GM08714 (cell line): ENCODE results near the gene ASB1.

Experiments
- H3K4me3 ChIP-seq: fragments of 200-500 bp; sonication (Bioruptor generic); 2 replicates; pipeline ENCODE4 v1.5.1; 2014; ENCODE audit warnings: mild to moderate bottlenecking, low read length, inconsistent platforms
- ZNF274 ChIP-seq: IDR thresholded peaks from 2 replicates; pipeline ENCODE4 v1.6.1; 2012; ENCODE audit warnings: mild to moderate bottlenecking, low read depth, low read length

The ASB1 gene

DNA sequence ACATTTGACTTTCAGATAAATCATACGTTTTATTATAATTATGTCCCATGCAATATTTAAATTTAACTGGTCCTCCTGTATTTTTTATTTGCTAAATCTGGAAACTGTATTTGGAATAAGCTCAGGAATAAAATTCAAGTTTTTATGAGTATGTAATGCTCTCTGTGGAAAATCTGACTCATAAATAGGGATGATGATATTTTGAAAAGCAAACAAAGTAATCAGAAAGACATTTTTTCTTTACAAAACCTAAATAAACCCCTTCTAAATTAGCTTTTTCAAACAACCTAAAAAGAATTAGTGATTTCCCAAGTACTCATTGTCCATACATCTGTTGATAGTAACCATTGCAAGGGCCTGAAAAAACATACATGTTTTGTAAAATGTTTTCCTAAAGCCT is 41.1 kb downstream of the ASB1 start:
- H3K4me3 ChIP-seq = no peak overlapping the region
- no peak for TF ChIP-seq ZNF274

DNA sequence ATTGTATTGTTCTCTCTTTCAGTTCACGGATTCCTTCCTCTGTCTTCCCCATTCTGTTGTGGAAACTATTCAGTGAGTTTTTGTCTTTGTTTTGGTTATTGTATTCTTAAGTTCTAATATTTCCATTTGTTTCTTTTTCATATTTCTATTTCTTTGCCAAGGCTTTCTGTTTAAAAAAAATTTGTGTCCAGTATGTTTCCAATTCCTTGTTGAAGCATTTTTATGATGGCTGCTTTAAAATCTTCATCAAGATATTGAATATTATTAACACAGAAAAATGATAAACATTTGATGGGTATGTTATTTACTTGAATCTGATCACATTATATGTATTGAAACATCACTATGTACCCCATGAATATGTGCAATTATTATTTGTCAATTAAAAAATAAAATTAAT is 42.4 kb downstream of the ASB1 start:
- TF ChIP-seq ZNF274 = no peak
- H3K4me3 ChIP-seq = no peak overlapping the region

DNA sequence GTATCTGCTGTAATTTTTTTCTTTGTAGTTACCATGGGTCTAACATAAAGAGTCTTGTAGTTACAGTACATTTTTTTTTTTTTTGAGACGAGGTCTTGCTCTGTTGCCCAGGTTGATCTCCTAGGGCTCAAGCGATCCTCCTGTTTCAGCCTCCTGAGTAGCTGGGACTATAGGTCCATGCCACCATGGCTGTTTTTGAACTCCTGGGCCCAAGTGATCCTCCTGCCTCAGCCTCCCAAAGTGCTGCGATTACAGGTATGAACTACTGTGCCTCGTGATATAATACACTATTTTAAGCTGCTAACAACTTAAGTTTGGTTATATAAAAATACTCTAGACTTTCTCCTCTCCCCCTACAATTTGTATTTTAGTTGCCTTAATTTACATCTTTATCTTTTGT is 46.3 kb downstream of the ASB1 start:
- TF ChIP-seq ZNF274 = no peak
- H3K4me3 ChIP-seq = no peak overlapping the region

DNA sequence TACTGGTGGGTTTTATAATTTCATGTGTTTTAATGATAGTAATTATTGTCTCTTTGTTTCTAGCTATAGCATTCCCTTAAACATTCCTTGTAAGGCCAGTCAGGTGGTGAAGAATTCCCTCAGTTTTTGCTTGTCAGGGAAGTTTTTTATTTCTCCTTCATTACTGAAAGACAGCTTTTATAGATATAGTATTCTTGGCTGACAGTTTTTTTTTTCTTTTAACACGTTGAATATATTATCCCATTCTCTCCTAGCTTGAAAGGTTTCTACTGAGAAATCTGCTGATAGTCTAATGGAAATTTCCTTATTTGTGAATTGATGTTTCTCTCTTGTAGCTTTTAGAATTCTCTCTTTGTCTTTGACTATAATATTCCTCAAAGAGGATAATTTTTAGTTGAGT is 46.8 kb downstream of the ASB1 start:
- no peak overlapping the region for H3K4me3 ChIP-seq
- TF ChIP-seq ZNF274 = no peak

DNA sequence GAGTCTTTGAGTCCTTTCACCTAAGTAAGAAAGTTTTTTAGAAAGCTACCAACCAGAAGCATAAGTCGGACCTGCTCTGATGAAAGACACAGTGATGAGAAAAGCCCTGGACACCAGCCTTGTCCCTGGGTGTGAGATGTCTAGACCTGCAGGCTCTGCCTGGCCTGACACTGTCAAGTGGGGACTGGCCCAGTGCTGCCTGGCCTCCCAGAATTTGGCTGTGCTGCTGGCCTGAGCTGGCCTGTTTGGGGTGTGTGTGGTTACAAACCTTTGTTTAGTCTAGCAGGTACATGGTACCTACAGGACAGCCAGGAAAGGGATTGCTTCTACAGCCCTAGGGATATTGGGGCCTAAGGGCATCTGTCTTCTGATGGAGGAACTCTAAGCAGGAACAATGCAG is 48.3 kb downstream of the ASB1 start:
- no peak for TF ChIP-seq ZNF274
- no peak overlapping the region for H3K4me3 ChIP-seq

DNA sequence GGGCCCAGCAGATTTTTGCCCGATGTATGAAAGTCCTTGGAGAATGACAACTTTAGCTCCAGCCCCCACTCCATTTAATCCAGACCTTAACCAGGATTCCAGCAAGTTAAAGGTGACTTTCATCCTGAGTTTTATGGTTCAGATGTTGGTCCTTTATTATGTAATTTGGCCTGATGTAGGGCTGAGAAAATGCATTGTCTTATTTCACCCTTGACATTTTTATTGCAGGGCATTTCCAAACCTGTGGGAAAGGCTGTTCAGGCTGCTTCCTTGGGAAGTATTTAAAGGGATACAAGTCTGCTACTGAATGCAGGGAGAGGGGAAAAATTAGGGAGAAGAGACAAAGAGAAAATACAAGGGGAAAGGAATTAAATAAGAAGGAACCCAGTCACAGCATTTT is 48.8 kb downstream of the ASB1 start:
- H3K4me3 ChIP-seq = no peak overlapping the region
- TF ChIP-seq ZNF274 = no peak

DNA sequence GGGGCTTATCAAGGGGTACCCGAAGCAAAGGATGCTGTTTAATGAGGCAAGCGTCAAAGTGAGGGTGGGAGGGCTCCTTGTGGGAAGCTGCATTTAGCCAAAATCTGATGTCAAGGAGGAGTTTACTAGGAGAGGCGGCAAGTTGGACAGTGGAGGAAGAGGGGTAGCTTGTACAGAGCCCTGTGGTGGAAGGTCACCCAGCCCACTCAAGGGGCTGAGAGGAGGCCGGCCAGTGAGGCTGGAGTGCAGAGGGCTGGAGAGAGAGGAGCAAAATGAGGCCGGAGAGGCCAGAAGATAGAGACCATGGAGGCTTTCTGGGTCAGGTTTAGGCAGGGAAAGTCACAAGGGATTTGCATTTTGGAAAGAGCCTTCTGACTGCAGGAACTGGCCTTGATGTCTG is 49.5 kb downstream of the ASB1 start:
- no peak for TF ChIP-seq ZNF274
- H3K4me3 ChIP-seq = no peak overlapping the region

DNA sequence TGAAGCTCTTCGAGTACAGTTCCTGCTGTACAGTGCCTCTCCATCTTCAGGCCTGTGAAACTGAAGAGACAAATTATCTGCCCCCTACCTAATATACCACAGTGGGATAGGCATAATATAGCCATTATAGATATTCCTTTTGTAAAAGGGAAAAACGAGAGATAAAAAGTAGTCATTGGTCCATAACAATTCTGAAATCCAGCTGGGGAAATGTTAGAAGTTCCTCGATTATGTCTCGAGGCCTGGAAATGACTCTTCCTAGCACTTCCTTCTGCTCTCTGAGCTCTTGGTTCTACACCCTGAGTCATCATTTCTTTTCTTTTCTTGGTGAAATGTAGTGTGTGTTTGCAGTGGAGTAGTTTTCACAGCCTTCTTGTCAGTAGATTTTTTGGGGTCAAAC is 51.5 kb downstream of the ASB1 start:
- H3K4me3 ChIP-seq = no peak overlapping the region
- no peak for TF ChIP-seq ZNF274

DNA sequence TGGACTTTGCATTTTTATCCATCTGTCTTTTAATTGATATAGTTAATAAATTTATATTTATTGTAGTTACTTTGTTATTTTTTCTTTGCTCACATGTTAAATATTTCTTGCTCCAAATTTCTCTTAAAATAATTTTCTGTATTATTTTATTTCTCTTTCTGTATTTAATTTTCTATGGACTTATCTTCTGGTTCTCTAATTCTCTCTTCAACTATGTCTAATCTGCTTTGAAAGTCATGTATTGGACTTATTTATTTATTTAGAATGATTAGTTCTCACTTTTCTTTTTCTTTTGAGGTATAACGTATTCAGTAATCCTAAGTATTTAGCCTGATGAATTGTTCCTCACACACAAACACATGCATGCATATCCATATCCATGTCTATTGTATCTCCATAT is 53.1 kb downstream of the ASB1 start:
- no peak overlapping the region for H3K4me3 ChIP-seq
- no peak for TF ChIP-seq ZNF274

DNA sequence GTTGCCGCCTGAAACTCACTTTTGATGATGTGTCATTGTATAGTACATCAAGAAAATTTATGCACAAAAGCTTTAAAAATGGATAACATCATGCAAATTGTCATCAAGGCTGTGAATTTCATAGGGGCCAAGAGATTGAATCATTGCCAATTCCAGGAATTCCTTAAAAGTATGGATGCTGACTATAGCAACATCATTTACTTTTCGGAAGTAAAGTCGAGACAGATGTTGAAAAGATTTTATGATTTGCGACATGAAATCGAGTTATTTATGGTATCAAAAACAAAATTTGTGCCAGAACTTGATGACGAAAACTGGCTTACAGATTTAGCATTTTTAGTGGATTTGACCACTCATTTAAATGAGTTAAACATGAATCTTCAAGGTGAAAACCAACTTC is 56.3 kb downstream of the ASB1 start:
- no peak for TF ChIP-seq ZNF274
- H3K4me3 ChIP-seq = no peak overlapping the region

DNA sequence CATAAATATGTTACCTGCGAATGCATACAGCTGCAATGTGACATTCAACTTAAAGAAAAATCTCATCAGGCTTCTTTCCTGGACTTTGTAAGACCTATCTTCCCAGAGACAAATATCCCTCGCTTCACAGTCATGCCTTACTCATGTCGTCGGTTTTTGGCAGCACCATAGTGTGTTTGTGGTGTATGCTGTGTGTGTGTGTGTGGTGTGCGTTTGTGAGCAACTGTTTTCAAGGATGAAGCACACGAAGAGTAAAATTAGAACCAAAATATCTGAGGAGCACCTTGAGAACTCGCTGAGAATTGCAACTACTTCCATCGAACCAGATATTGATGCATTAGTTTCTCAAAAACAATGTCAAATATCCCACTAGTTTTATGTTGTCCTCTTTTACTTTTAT is 56.9 kb downstream of the ASB1 start:
- no peak for TF ChIP-seq ZNF274
- H3K4me3 ChIP-seq = no peak overlapping the region

DNA sequence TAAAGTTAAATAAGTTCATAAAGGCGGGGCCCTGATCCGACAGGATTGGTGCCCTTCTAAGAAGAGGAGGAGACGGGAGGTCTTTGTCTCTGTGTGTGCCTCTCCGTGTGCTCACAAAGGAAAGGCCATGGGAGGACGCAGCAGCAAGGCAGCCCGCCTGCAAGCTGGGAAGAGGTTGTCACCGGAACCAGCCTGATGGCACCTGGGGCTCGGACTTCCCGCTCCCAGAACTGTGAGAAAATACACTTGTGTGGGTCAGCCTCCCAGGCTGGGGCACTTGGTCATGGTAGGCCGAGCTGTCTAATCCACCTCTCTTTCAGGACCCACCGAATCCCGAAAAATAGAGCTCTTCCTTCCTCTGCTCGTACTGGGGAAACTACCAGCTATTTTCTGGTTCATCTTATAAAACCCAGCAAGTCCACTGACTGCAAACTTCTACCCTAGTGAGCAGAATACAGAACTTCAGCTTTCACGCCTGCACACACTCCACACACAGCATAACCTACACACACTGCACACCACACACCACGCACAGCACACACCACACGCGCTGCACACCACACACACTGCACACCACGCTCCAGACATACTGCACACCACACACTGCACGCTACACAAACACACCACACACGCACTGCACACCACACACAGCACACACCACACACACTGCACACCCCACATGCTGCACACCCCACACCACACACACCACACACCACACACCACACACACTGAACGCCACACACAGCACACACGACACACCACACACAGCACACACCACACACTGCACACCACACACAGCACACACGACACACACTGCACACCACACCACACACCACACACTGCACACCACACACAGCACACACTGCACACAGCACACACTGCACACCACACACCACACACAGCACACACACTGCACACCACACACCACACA is 58.1 kb downstream of the ASB1 start:
- no peak for TF ChIP-seq ZNF274
- H3K4me3 ChIP-seq = no peak overlapping the region

DNA sequence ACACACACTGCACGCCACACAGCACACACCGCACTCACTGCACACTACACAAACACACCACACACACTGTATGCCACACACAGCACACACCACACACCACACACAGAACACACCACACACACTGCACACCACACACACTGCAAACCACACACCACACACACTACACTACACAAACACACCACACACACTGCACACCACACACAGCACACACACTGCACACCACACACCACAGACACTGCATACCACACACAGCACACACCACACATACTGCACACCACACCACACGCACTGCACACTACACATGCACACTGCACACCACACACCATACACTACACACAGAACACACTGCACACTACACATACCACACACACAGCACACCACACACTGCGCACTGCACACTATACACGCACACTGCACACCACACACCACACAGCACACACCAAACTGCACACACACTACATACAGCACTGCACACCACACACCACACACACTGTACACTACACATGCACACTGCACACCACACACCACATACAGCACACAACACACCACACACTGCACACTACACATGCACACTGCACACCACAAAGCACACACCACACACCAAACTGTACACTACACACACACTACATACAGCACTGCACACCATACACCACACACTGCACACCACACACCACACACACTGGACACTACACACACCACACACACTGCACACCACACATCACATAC is 59.6 kb downstream of the ASB1 start:
- no peak overlapping the region for H3K4me3 ChIP-seq
- TF ChIP-seq ZNF274 = no peak

DNA sequence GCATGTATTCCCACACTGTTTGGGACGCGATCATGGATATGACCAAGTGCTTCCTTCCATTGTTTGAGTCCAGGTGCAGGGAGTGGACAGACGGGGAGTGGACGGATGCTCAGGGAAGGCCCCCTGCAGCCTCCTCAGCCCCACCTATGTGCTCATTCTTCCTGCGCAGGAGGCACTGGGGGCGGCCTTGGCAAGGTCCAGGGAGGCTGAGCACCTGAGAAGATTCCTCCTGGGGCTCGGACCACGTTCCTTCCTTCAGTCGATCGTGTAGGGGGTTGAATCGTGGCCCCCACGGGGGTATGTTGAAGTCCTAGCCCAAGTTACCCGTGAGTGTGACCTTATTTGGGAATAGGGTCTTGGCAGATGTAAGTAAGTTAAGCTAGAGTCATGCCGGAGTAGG is 60.4 kb downstream of the ASB1 start:
- no peak overlapping the region for H3K4me3 ChIP-seq
- TF ChIP-seq ZNF274 = no peak

DNA sequence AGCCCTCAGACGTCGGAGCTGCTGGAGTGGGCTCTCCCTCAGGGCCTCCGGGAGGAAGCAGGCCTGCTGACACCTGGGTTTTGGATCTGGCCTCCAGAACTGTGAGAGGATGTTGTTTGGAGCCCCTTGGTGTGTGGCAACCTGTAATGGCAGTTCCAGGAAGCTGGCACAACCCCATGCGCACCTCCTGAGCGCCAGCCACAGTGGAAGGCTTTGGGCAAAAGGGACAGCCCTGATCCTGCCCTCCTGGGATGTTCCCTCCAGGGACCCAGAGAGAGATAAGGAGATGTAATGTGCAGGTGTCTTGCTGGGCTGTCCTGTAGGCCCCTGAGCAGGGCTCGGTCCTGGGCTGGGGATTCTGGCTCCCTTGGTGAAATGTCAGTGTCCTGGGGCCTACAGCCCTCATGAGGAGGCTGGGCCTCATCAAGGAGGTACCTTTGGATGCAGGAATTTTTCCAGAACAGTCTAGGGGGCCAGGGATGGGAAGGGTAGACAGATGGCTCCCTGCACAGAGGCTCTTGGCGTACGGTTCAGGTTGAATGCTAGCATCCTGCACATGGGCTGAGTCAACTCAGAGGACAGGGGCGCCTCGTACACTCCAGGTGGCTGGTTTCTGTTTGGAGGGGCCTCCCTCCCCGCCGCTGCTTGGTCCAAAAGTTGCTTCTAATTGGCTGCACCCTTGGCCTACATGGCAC is 61.1 kb downstream of the ASB1 start:
- TF ChIP-seq ZNF274 = no peak

More for the DNA sequence above, 61.1 kb downstream of the ASB1 start:
- no peak overlapping the region for H3K4me3 ChIP-seq
